Spleen (tissue), 11 donors: Measurements from ENCODE around the gene MRPL46. TPM values are rescaled to one million over a fixed set of nuclear protein-coding genes. Genes with fewer than 3 reads are reported as not detected.
"Not testable (repeated sequence)": the region's sequence is repeated elsewhere in the genome, so short reads cannot be mapped to it uniquely, and the experiment has no call there.

Experiments
- DNase-seq: peaks from one replicate; pipeline ENCODE4 v3.0.0-alpha.2; 2020
- H3K27ac ChIP-seq, 8 donors: fragments of 200-600 bp; sonication (generic) in 7 of 8; 1 replicate in 4 of 8; 2 replicates in 4 of 8; pipeline versions ENCODE4 v1.5.0 to v1.8.0; 2016 to 2021; ENCODE audit warnings: inconsistent platforms in 4 of 8, mild to moderate bottlenecking in 4 of 8, moderate library complexity in 1 of 8
- H3K27me3 ChIP-seq, 7 donors: fragments of 200-600 bp; sonication (generic) in 6 of 7; replicated peaks in 1 of 7; 1 replicate in 4 of 7; 2 replicates in 3 of 7; pipeline versions ENCODE4 v1.5.0 to v1.8.0; 2016 to 2021; ENCODE audit warnings: inconsistent platforms in 3 of 7, mild to moderate bottlenecking in 1 of 7
- H3K36me3 ChIP-seq, 6 donors: fragments of 200-600 bp; sonication (generic) in 5 of 6; 1 replicate in 4 of 6; 2 replicates in 2 of 6; pipeline versions ENCODE4 v1.5.0 to v1.8.0; 2016 to 2021; ENCODE audit warnings: inconsistent platforms in 2 of 6
- H3K4me1 ChIP-seq, 6 donors: fragments of 200-600 bp; sonication (generic) in 5 of 6; 1 replicate in 3 of 6; 2 replicates in 3 of 6; pipeline versions ENCODE4 v1.5.0 to v1.8.0; 2016 to 2021; ENCODE audit warnings: inconsistent platforms in 3 of 6
- H3K4me3 ChIP-seq, 8 donors: fragments of 200-600 bp; sonication (generic) in 7 of 8; 1 replicate in 4 of 8; 2 replicates in 4 of 8; pipeline versions ENCODE4 v1.5.0 to v1.8.0; 2016 to 2021; ENCODE audit warnings: inconsistent platforms in 4 of 8, mild to moderate bottlenecking in 4 of 8, moderate library complexity in 2 of 8
- H3K9me3 ChIP-seq, 8 donors: fragments of 200-600 bp; sonication (generic) in 7 of 8; 1 replicate in 4 of 8; 2 replicates in 4 of 8; pipeline versions ENCODE4 v1.5.0 to v1.8.0; 2016 to 2021; ENCODE audit warnings: inconsistent platforms in 4 of 8
- CTCF ChIP-seq, 11 experiments: fragments of 200-600 bp in 7 of 11; fragments of 450-650 bp in 4 of 11; sonication (generic) in 4 of 11; IDR thresholded peaks in 8 of 11; conservative IDR thresholded peaks in 3 of 11; 1 replicate in 7 of 11; 2 replicates in 4 of 11; pipeline versions ENCODE4 v1.4.0 to v1.8.0; 2016 to 2021; ENCODE audit warnings: antibody characterized with exemption in 11 of 11, inconsistent platforms in 4 of 11, mild to moderate bottlenecking in 1 of 11
- POLR2A ChIP-seq, 3 donors: fragments of 450-650 bp; IDR thresholded peaks; one replicate each; pipeline ENCODE4 v1.5.1; 2017; ENCODE audit warnings: antibody characterized with exemption in 3 of 3, mild to moderate bottlenecking in 1 of 3
- POLR2AphosphoS5 ChIP-seq, 3 donors: sonication (generic); formaldehyde crosslinking; IDR thresholded peaks; one replicate each; pipeline ENCODE4 v1.5.1; 2017; ENCODE audit warnings: antibody characterized with exemption in 3 of 3
- WGBS, 5 donors: extraction: QIAGEN DNeasy Blood & Tissue Kit in 3 of 5; methylation state at CpG; one replicate each; pipeline versions ENCODE4 v1.1.5 to v1.1.7; 2013 to 2018; 5-methylcytosine and 5-hydroxymethylcytosine counted together
- intact Hi-C: fragments of 100-400 bp; cut with DNase I; formaldehyde crosslinking; loops from one replicate; pipeline ENCODE4 v1.15.0; 2023; ENCODE audit warnings: low total_unique reads
- polyA plus RNA-seq, 3 donors: library from polyadenylated mRNA; stranded (reverse); fragments of 200-250 nt; gene quantifications; one replicate each; pipeline ENCODE4 v1.2.1, GENCODE V29; 2013
- total RNA-seq, 7 donors: library from RNA; depleted of rRNA in 3 of 7; stranded (reverse); fragments of >200 nt in 3 of 7; fragmentation: NEBNext Ultra II Directional in 4 of 7; extraction: Animal tissue kit (Norgen Biotek cat#: 25700) in 4 of 7; gene quantifications; one replicate each; pipeline versions ENCODE4 v1.1.0 to v1.2.1, GENCODE V29; 2016 to 2021
- donor health status: healthy with polysubstance abuse.
- donor health status: DM: no; HTN: no; CAD: no; lungs with moderate emphysema.
- donor health status: DM: no; HTN: no; CAD: no.
- donor health status: Bipolar disorder and iron deficiency.
- donor health status: healthy.
- donor health status: DM: no; HTN: no; CAD: no.
- donor health status: DM: yes; HTN: yes; CAD: no.

MRPL46 gene
- total and polyA plus RNA-seq, 10 donors: 16.2 to 37.3 (median 20.3) TPM

DNA sequence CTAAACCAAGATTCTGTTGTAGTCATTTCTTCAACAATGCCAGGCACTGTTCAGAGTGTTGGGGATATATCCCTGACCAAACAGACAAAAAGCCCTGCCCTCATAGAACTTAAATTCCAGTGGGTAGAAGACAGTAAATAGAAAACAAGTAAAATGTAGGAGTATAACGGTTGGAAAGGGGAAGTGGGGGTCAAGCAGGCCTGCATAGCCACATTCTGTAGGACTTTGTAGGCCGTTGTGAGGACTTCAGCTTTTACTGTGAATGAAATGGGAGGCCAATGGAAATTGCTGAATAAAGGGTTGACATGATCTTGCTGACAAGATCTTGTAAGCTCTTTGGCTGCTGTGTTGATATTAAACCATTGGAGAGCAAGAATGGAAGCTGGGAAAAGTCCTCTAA is 2.1 kb upstream of the MRPL46 start:
- DNase-seq: no peak
- TF ChIP-seq POLR2AphosphoS5 (IDR thresholded peaks at IDR 0.05) (no peak), CTCF (IDR thresholded peaks at IDR 0.05 in 8 of 11, conservative IDR thresholded peaks at IDR 0.05 in 3 of 11) (no peak), POLR2A (IDR thresholded peaks at IDR 0.05) (no peak)
- Histone ChIP-seq H3K27me3 (no peaks in the 10 kb centered on the region), H3K9me3 (no peaks in the 10 kb centered on the region), H3K4me3 (no peak overlapping the region), H3K27ac (no peak overlapping the region), H3K4me1 (peaks cover 29 to 66% (median 40%) of the 10 kb centered on the region in 6 donors), H3K36me3 (peaks cover 0 to 63% (median 33%) of the 10 kb centered on the region in 6 donors)
- intact Hi-C loops: no loop called here
- WGBS, 5 donors: 69 to 87% (median 80%) methylated on average over 2 of the region's 2 CpGs

- H3K9me3 ChIP-seq, DNase-seq, intact Hi-C loops, H3K27ac ChIP-seq, H3K27me3 ChIP-seq: not testable (repeated sequence)
- Histone ChIP-seq H3K4me1 (peaks cover 29 to 72% (median 43%) of the 10 kb centered on the region in 6 donors), H3K36me3 (peaks cover 0 to 63% (median 34%) of the 10 kb centered on the region in 6 donors), H3K4me3 (peak overlapping the region in 4 of 8 donors; percentile 63 to 95 (median 88))
- 90 to 97% (median 96%) methylated on average over 10 of the region's 10 CpGs for WGBS, 5 donors
These were observed 1.5 kb upstream of the MRPL46 start for GRCh38 chr15:88468721-88469120.

- H3K36me3 ChIP-seq: peaks cover 0 to 63% (median 34%) of the 10 kb centered on the region in 6 donors
- peaks cover 29 to 73% (median 44%) of the 10 kb centered on the region in 6 donors for H3K4me1 ChIP-seq
- H3K27ac ChIP-seq: peak overlapping the region; percentile 92 to 99 (median 94)
- intact Hi-C loops: no loop called here
- 2 to 7% (median 4%) methylated on average over 16 to 17 of the region's 17 CpGs for WGBS, 5 donors
- H3K27me3 ChIP-seq: no peaks in the 10 kb centered on the region
- TF ChIP-seq POLR2AphosphoS5 (IDR thresholded peaks at IDR 0.05): no peak
- TF ChIP-seq POLR2A (IDR thresholded peaks at IDR 0.05): no peak
- TF ChIP-seq CTCF (IDR thresholded peaks at IDR 0.05 in 8 of 11, conservative IDR thresholded peaks at IDR 0.05 in 3 of 11): no peak
- peak overlapping the region; percentile 63 to 95 (median 87) for H3K4me3 ChIP-seq
- no peak for DNase-seq
- no peaks in the 10 kb centered on the region for H3K9me3 ChIP-seq
These were observed 844 bp upstream of the MRPL46 start for GRCh38 chr15:88467935-88468528.

DNA sequence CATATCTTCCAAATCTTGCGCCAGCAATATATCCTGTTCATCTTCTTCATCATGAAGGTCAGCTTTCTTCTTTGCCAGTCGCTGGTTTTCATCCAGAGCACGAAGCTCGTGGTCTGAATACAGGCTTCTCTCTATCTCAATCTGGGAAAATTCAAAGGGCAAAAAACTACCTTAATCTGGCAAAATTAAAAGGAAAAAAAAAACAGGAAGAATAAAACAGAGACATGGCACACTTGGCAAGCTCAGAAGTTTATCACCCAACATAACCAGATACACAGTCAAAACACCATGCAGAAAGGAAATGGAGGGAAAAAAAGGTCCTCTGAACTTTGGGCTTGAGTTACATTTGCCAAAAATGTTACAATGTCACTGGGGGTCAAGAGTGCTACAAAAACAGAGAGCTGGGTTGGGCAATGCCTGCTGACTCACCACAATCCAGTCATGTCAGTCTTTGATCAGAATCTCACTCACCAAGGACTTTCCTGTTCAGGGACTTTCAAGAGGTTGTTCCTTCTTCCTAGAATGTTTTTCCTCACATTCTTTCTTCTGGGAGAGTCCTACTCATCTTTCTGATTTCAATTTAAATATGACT is 1.5 kb downstream of the MRPL46 start:
- Histone ChIP-seq H3K27me3 (no peaks in the 10 kb centered on the region), H3K36me3 (peaks cover 0 to 64% (median 42%) of the 10 kb centered on the region in 6 donors), H3K4me1 (peaks cover 29 to 64% (median 44%) of the 10 kb centered on the region in 6 donors), H3K9me3 (no peaks in the 10 kb centered on the region), H3K27ac (peak overlapping the region in 1 of 8 donors; percentile 1), H3K4me3 (peak overlapping the region in 2 of 8 donors; percentile 85 to 91)
- intact Hi-C loops: no loop called here
- WGBS, 5 donors: 83 to 94% (median 89%) methylated on average over 4 of the region's 4 CpGs
- DNase-seq: no peak
- TF ChIP-seq POLR2AphosphoS5 (IDR thresholded peaks at IDR 0.05) (peak in 1 of 3 donors; percentile 51), POLR2A (IDR thresholded peaks at IDR 0.05) (no peak)

DNA sequence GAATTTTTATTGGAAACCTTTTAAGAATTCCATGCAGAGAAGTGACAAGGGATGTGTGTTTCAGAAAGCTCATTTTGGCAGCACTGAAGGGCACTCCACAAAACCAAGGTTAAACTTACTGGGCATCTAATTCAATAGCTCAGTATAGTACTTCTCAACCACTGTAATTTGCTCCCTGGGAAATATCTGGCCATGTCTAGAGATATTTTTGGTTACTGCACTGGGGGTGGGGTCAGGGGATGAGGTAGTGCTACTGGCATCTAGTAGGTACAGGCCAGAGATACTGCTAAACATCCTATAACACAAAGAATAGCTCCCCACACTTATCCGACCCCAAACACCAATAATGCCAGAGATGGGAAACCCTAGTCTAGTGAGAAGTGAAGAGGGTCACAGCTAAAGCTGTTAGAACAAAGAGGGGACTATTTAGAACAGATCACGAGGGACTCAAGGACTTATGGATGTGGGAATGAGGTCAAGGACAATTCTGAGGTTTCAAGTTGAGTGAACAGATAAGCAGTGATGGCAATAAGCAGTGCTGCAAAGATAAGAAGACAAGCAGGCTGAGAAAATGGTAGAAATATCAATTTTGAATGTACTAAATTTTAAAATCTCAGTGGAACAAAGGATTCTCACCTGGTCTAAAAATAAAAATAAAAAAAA is 3.2 kb downstream of the MRPL46 start:
- TF ChIP-seq POLR2AphosphoS5 (IDR thresholded peaks at IDR 0.05): no peak
- TF ChIP-seq POLR2A (IDR thresholded peaks at IDR 0.05): no peak
- no peak for TF ChIP-seq CTCF (IDR thresholded peaks at IDR 0.05 in 8 of 11, conservative IDR thresholded peaks at IDR 0.05 in 3 of 11)
- no peak for DNase-seq
- intact Hi-C loops: no loop called here
- Histone ChIP-seq H3K4me1 (peaks cover 26 to 47% (median 34%) of the 10 kb centered on the region in 6 donors), H3K9me3 (no peaks in the 10 kb centered on the region), H3K36me3 (peaks cover 3 to 66% (median 59%) of the 10 kb centered on the region in 6 donors), H3K27ac (no peak overlapping the region), H3K4me3 (no peak overlapping the region), H3K27me3 (no peaks in the 10 kb centered on the region)
- 64 to 89% (median 74%) methylated on average over 2 of the region's 2 CpGs for WGBS, 5 donors
